GM12875 (cell line): ENCODE measurements around the gene PIEZO1.
"Not testable (repeated sequence)": the region's sequence is repeated elsewhere in the genome, so short reads cannot be mapped to it uniquely, and the experiment has no call there.

ENCODE experiments used
- H3K4me3 ChIP-seq: one replicate; pipeline ENCODE4 v1.5.1; 2011; ENCODE audit warnings: low read depth, low read length, control low read depth
- CTCF ChIP-seq: IDR thresholded peaks from 2 replicates; pipeline ENCODE4 v1.5.1; 2011; ENCODE audit warnings: low read depth, mild to moderate bottlenecking, control low read depth, inconsistent platforms, low read length, moderate library complexity, borderline replicate concordance; ENCODE audit not compliant: insufficient read depth

Gene PIEZO1

DNA sequence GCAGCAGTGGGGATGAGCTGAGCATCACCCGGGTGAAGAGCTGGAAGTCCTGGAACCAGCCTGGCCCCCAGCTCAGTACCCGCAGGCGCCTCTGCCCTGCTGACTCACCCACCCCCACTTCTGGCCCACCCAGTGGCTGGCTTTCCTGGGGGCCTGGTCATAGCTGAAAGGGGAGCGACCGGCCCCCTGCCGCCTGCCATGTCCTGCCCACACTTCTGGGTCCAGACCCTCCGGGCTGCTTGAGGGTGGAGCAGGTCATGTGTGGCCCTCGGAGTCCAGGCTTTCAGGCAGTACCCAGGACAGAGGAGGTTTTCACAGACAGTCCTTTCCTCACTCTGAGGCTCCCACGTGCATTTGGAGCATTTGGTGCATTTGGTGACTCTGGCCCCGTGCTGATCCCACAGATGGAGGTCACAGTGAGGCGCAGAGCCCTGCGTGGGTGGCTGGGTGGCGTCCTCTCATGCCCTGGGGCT lies 7.1 kb upstream of the PIEZO1 start:
- TF ChIP-seq CTCF = no peak

DNA sequence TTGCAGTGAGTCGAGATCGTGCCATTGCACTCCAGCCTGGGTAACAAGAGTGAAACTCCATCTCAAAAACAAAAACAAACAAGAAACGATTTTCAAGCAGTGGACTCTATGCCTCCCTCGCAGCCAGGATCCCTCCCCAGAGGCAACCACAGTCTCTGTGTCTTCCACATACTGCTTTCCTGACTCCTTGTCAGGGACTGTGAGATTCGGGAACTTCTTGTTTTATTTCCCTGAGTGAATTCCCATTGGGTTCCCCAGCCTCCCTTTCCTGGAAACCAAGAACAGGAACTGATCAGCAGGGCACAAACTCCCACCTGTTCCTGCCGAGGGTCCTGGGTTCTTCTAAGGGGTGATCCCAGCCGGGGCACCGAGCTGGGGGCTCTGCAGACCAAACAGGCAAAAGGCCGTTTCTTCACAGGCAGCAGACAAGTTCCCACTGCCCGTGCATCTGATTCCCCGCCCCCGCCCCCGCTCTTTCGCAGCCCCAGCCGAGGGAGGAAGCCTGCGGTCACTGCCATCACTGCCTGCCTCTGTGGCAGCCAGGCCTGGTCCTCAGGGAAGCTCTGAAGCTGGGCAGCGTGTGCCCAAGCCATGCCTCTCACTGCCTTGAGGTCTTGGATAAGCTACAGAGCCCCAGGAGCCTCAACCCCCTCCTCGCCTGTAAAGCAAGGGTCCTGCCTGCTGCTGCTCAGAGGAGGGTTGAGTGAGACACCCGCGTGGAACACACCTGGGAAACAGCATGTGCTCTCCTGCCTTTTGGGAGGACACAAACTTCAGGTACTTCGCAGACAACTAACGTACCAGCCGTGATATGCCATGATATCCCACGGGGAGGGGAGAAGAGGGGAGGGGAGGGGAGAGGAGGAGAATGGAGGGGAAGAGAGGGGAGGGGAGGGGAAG lies 5.5 kb upstream of the PIEZO1 start:
- H3K4me3 ChIP-seq = no peak overlapping the region

More for the DNA sequence above, 7.1 kb upstream of the PIEZO1 start:
- no peak overlapping the region for H3K4me3 ChIP-seq

DNA sequence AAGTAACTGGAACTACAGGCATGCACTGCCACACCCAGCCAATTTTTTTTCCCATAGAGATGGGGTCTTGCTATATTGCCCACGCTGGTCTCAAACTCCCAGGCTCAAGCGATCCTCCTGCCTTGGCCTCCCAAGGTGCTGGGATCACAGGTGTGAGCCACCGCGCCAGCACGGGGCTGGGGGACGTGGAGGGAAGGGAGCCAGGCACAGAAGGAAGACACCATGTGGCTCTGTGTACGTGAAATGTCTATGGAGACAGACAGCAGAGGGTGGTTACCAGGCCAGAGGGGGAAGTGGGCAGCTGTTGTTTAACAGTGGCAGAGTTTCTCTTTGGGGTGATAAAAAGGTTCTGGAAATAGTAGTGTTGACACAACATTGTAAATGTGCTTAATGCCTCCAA lies 4.6 kb upstream of the PIEZO1 start:
- no peak for TF ChIP-seq CTCF
- H3K4me3 ChIP-seq = no peak overlapping the region

More for the DNA sequence above, 5.5 kb upstream of the PIEZO1 start:
- TF ChIP-seq CTCF = no peak

- not testable (repeated sequence) for H3K4me3 ChIP-seq
Measured at GRCh38 chr16:88788749-88789148, 3.7 kb upstream of the PIEZO1 start.

DNA sequence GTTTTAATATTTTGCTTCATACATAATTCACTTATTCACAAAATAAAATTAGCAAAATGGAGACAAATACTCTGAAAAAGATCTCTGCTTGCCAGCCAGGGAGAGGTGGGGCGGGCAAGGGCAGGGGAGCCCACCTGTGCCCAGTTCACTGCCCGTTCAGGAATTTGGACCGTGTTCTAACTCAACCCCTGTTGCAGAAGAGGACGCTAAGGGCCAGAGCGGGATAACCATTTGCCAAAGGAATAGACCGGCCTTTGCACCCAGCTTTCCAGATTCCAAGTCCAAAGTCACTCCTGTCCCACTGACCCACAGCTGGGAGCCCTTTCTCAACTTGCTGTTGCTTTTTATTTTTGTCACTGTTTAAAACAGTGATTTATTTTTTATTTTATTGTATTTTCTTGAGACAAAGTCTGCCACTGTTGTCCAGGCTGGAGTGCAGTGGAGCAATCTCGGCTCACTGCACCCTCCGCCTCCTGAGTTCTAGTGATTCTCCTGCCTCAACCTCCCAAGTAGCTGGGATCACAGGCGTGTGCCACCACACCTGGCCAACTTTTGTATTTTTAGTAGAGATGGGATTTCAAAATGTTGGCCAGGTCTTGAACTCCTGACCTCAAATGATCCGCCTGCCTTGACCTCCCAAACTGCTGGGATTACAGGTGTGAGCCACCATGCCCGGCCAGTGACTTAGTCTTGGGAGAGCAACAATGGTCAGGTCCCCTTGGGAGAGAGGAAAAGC lies 2.7 kb upstream of the PIEZO1 start:
- TF ChIP-seq CTCF = no peak
- no peak overlapping the region for H3K4me3 ChIP-seq

DNA sequence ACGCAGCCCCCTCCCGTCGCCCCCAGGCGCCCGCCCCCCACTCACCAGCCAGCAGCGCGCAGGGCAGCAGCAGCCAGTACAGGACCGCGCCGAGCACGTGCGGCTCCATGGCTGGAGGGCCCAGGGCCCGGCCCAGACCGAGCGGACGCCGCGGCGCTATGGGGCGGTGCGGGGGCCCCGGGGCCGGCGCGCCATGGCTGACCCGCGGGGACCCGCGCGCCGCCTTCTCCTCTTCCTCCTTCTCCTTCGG lies 239 bp downstream of the PIEZO1 start:
- peak overlapping the region; percentile 81 for H3K4me3 ChIP-seq
- no peak for TF ChIP-seq CTCF

DNA sequence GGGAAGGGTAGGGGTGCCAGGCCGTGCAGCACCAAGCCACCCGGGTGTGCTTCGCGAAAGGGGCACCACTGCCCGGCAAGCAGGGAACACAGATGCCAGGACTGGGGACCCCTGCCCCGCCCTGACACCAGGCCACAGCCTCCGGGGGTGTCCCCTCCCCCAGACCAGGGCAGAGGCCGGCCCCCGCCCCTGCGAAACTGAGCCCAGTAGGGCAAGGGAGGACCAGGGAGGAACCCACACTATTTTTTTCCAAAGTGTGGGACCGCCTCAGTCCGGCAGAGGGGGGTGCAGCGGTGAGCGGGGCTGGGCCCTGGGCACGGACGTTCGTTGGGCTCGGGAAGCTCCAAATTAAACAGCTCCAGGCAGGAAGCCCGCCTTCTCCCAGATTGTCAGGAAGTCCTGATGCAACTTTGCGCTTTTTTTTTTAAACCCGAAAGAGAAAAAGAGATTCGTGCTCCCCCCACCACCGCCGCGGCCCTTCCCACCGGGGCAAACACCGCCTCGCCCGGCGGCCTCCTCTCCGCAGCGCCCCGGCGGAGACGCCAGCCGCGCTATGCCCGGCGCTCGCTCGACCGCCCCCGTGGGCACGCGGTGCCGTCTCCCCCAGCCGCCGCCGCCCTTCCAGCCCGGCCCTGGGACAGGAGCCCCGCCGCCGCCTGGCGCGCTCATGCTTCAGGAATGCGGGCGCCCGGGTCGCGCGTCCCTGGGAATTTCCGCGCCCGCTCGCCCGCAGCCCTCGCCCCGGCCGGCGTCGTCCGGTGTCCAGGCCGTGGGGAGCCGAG lies 755 bp downstream of the PIEZO1 start:
- peak overlapping the region; percentile 81 for H3K4me3 ChIP-seq
- peak; percentile 59 for TF ChIP-seq CTCF
